ENCODE measurements around the gene SHQ1.

- TF ChIP-seq EZH2phosphoT487 (IDR thresholded peaks at IDR 0.05; ENCODE audit: unreplicated experiment) (no peak), EZH2 (IDR thresholded peaks at IDR 0.05; ENCODE audit: low read depth, unreplicated experiment) (peak; percentile 10), CTCF (conservative IDR thresholded peaks at IDR 0.05; ENCODE audit: low read depth in 2 of 2) (no peak), REST (IDR thresholded peaks at IDR 0.05; ENCODE audit: unreplicated experiment) (no peak), POLR2AphosphoS5 (IDR thresholded peaks at IDR 0.05; ENCODE audit: low read depth) (no peak), CREB1 (CRISPR knock-in tag; IDR thresholded peaks at IDR 0.05; ENCODE audit: low read depth) (no peak), JUNB (IDR thresholded peaks at IDR 0.05; ENCODE audit: unreplicated experiment) (no peak), NANOG (IDR thresholded peaks at IDR 0.05; ENCODE audit: borderline replicate concordance) (no peak)
Measured at GRCh38 chr3:72889310-72890165, 41.3 kb upstream of the SHQ1 start.
